ENCODE results near the gene STX3.

GRCh38 chr11:59841514-59841913, 86.3 kb downstream of the STX3 start:
- no peak for TF ChIP-seq POLR2A (IDR thresholded peaks at IDR 0.05; ENCODE audit: low read depth, low read length)
- TF ChIP-seq GATA2 (IDR thresholded peaks at IDR 0.05; ENCODE audit: insufficient read depth, insufficient read length, low read depth, low read length) = no peak
- TF ChIP-seq, protein P1, sequence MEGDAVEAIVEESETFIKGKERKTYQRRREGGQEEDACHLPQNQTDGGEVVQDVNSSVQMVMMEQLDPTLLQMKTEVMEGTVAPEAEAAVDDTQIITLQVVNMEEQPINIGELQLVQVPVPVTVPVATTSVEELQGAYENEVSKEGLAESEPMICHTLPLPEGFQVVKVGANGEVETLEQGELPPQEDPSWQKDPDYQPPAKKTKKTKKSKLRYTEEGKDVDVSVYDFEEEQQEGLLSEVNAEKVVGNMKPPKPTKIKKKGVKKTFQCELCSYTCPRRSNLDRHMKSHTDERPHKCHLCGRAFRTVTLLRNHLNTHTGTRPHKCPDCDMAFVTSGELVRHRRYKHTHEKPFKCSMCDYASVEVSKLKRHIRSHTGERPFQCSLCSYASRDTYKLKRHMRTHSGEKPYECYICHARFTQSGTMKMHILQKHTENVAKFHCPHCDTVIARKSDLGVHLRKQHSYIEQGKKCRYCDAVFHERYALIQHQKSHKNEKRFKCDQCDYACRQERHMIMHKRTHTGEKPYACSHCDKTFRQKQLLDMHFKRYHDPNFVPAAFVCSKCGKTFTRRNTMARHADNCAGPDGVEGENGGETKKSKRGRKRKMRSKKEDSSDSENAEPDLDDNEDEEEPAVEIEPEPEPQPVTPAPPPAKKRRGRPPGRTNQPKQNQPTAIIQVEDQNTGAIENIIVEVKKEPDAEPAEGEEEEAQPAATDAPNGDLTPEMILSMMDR (IDR thresholded peaks at IDR 0.05; ENCODE audit: extremely low read depth in 1 of 2, insufficient read depth in 1 of 2, low read depth in 1 of 2, low read length in 2 of 2) = no peak
- TF ChIP-seq EZH2 (IDR thresholded peaks at IDR 0.05; ENCODE audit: borderline replicate concordance, low read depth, low read length, severe bottlenecking) = no peak
- no peak for TF ChIP-seq POLR2AphosphoS5 (IDR thresholded peaks at IDR 0.05; ENCODE audit: insufficient read depth, low read depth, low read length)
- TF ChIP-seq JUN (IDR thresholded peaks at IDR 0.05; ENCODE audit: borderline replicate concordance, insufficient read depth, insufficient read length, low read depth) = no peak
- TF ChIP-seq MAX (IDR thresholded peaks at IDR 0.05; ENCODE audit: insufficient read depth, insufficient read length) = no peak
